ENCODE results near the gene GMEB2.
A peak's percentile ranks its signal among the peaks of the same experiment; 100 is the strongest.
"Not testable (repeated sequence)": the region's sequence is repeated elsewhere in the genome, so short reads cannot be mapped to it uniquely, and the experiment has no call there.

GMEB2 gene

DNA sequence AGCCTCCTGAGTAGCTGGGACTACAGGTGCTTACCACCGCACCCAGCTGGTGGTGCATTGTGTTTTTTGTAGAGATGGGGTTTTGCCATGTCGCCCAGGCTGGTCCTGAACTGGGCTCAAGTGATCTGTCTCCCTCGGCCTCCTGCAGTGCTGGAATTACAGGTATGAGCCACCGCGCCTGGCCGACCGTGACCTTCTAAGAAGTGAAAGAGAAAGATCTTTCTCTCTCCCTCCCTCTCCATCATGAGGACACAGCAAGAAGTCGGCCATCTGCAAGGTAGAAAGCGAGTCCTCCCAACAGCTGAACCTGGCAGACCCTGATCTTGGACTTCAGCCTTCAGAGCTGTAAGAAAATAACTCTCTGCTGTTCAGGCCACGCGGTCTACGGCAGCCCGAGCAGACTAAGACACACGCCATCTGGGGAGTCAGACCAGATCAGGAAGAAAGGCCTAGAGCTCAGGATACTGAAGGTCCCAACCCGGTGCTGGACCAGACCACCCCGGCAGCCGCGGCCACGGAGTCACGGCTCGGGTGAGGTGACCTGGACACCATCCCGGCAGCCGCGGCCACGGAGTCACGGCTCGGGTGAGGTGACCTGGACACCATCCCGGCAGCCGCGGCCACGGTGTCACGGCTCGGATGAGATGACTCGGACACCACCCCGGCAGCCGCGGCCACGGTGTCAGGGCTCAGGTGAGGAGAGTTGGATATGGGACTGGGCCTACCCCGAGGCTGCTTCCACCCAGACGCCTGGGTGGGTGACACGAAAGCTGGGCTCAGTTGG lies 9.6 kb downstream of the GMEB2 start:
- no peaks in the 10 kb centered on the region for H3K9me3 Mint-ChIP-seq
- peaks cover 35% of the 10 kb centered on the region for H3K4me1 Mint-ChIP-seq
- no peak overlapping the region for H3K4me3 Mint-ChIP-seq
- H3K36me3 Mint-ChIP-seq = peaks cover 63% of the 10 kb centered on the region
- H3K27ac Mint-ChIP-seq = peak overlapping the region; percentile 73
- peak; percentile 41 for ATAC-seq
- H3K27me3 Mint-ChIP-seq = no peaks in the 10 kb centered on the region

DNA sequence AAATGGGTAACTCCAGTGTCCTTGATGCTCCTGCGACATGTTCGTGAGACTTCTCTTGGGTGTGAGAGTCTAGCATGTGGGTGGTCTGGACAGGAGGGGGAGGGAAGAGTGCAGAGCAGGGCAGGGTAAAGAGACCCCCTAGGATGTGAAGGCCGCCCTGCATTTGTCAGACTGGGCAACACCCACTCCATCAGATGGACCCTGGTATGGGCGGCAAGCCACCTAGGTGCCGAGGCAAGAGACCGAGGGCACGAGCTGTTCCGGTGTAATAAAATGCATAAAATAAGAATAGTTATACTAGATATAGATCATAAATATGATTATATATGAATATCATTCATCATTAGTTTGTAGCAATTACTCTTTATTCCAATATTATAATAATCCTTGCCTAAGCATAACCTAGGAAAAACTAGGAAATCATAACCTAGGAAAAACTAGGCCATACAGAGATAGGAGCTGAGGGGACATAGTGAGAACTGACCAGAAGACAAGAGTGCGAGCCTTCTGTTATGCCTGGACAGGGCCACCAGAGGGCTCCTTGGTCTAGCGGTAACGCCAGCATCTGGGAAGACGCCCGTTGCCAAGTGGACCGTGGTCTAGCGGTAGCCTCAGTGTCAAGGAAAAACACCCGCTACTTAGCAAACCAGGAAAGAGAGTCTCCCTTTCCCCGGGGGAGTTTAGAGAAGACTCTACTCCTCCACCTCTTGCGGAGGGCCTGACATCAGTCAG lies 12.9 kb downstream of the GMEB2 start:
- peaks cover 17% of the 10 kb centered on the region for H3K4me1 Mint-ChIP-seq
- not testable (repeated sequence) for H3K27me3 Mint-ChIP-seq, H3K9me3 Mint-ChIP-seq, ATAC-seq, H3K4me3 Mint-ChIP-seq
- peak overlapping the region; percentile 40 for H3K27ac Mint-ChIP-seq
- peaks cover 62% of the 10 kb centered on the region for H3K36me3 Mint-ChIP-seq

GRCh38 chr20:63612276-63612931 lies 14.5 kb downstream of the GMEB2 start:
- Mint-ChIP-seq H3K27ac (no peak overlapping the region), H3K36me3 (peaks cover 58% of the 10 kb centered on the region), H3K27me3 (no peaks in the 10 kb centered on the region), H3K4me1 (peaks cover 14% of the 10 kb centered on the region), H3K9me3 (no peaks in the 10 kb centered on the region), H3K4me3 (no peak overlapping the region)
- no peak for ATAC-seq

GRCh38 chr20:63611646-63612045 lies 15.3 kb downstream of the GMEB2 start:
- peaks cover 50% of the 10 kb centered on the region for H3K36me3 Mint-ChIP-seq
- H3K27ac Mint-ChIP-seq = no peak overlapping the region
- peaks cover 11% of the 10 kb centered on the region for H3K4me1 Mint-ChIP-seq
- ATAC-seq = no peak
- H3K9me3 Mint-ChIP-seq = no peaks in the 10 kb centered on the region
- no peaks in the 10 kb centered on the region for H3K27me3 Mint-ChIP-seq
- no peak overlapping the region for H3K4me3 Mint-ChIP-seq

DNA sequence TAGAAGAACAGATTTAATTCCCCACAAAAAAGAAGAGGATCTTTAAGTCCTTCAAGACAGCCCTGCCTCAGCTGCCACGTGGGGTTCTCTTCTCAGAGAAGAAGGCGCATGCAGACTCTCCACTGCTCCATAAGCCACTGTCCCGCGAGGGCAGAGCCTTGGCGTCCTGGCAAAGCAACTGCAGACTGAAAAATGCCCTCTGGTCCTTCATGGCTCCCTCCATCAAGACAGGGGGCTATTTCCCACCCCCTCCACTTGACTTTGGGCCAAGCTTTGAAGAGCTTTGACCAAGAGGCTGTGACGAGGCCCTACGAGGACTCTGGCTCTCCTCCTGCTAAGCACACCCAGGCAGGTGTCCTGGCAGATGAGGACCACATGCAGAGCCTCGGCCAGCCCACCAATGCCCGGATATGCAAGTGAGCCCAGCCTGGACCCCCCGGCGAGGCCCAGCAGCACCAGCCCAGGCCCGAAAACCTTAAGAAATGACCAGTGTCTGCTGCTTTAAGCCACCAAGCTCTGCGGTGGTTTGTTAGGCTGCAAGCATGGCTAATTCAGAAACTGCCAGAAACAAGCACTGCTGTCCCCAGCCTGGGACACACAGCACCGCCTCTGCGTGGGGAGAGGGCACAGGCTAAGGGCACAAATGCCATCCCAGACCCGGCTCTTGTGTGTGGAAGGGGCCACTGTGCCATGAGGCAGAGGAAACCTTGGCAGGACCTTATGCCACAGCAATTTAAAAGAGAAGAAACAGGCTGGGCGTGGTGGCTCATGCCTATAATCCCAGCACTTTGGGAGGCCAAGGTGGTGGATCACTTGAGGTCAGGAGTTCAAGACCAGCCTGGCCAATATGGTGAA lies 16.1 kb downstream of the GMEB2 start:
- peaks cover 14% of the 10 kb centered on the region for H3K4me1 Mint-ChIP-seq
- H3K9me3 Mint-ChIP-seq = no peaks in the 10 kb centered on the region
- H3K36me3 Mint-ChIP-seq = peaks cover 43% of the 10 kb centered on the region
- no peaks in the 10 kb centered on the region for H3K27me3 Mint-ChIP-seq
- ATAC-seq = no peak
- H3K4me3 Mint-ChIP-seq = no peak overlapping the region
- no peak overlapping the region for H3K27ac Mint-ChIP-seq

- no peak for ATAC-seq
- no peak overlapping the region for H3K4me3 Mint-ChIP-seq
- H3K36me3 Mint-ChIP-seq = peaks cover 28% of the 10 kb centered on the region
- H3K9me3 Mint-ChIP-seq = no peaks in the 10 kb centered on the region
- no peaks in the 10 kb centered on the region for H3K27me3 Mint-ChIP-seq
- peaks cover 25% of the 10 kb centered on the region for H3K4me1 Mint-ChIP-seq
- H3K27ac Mint-ChIP-seq = no peak overlapping the region
Observed at GRCh38 chr20:63606686-63607085, 20.2 kb downstream of the GMEB2 start.

DNA sequence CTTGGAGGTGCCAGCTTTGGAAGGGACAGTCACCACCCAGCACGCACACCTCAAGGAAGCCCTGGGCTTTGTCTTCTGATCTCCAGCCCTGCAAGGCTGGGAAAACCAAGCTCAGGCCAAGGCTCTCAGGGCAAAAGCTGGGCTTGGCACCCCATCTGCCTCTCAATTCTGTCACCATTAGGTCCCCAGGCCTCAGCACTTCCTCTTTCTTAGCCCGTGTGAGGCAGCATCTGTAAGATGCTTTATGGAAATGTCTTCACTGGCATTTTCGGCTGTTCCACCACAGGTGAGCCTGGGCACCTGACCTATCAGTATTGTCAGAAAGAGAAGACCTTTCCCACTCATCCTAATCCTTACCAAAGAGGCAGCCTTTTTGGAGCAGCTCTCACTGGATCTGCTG lies 24.6 kb downstream of the GMEB2 start:
- peak; percentile 64 for ATAC-seq
- Mint-ChIP-seq H3K27me3 (no peaks in the 10 kb centered on the region), H3K4me1 (peaks cover 19% of the 10 kb centered on the region), H3K36me3 (peaks cover 39% of the 10 kb centered on the region), H3K27ac (peak overlapping the region; percentile 76), H3K9me3 (no peaks in the 10 kb centered on the region), H3K4me3 (no peak overlapping the region)

GRCh38 chr20:63601679-63602078 lies 25.2 kb downstream of the GMEB2 start:
- H3K9me3 Mint-ChIP-seq, H3K27ac Mint-ChIP-seq, H3K27me3 Mint-ChIP-seq, H3K4me3 Mint-ChIP-seq, ATAC-seq: not testable (repeated sequence)
- peaks cover 15% of the 10 kb centered on the region for H3K4me1 Mint-ChIP-seq
- H3K36me3 Mint-ChIP-seq = peaks cover 40% of the 10 kb centered on the region

- Mint-ChIP-seq H3K27ac (no peak overlapping the region), H3K27me3 (no peaks in the 10 kb centered on the region), H3K36me3 (peaks cover 44% of the 10 kb centered on the region), H3K4me1 (peaks cover 11% of the 10 kb centered on the region), H3K4me3 (no peak overlapping the region), H3K9me3 (no peaks in the 10 kb centered on the region)
- ATAC-seq = no peak
Observed at GRCh38 chr20:63599396-63600050, 27.4 kb downstream of the GMEB2 start.

GRCh38 chr20:63598479-63599395 lies 28.2 kb downstream of the GMEB2 start:
- no peaks in the 10 kb centered on the region for H3K27me3 Mint-ChIP-seq
- peaks cover 40% of the 10 kb centered on the region for H3K36me3 Mint-ChIP-seq
- no peak for ATAC-seq
- H3K27ac Mint-ChIP-seq = no peak overlapping the region
- H3K9me3 Mint-ChIP-seq = no peaks in the 10 kb centered on the region
- no peak overlapping the region for H3K4me3 Mint-ChIP-seq
- H3K4me1 Mint-ChIP-seq = peaks cover 11% of the 10 kb centered on the region

GRCh38 chr20:63597651-63598478 lies 29.0 kb downstream of the GMEB2 start:
- Mint-ChIP-seq H3K27ac (no peak overlapping the region), H3K27me3 (no peaks in the 10 kb centered on the region), H3K4me1 (peaks cover 9% of the 10 kb centered on the region), H3K4me3 (no peak overlapping the region), H3K9me3 (no peaks in the 10 kb centered on the region), H3K36me3 (peaks cover 44% of the 10 kb centered on the region)
- no peak for ATAC-seq

DNA sequence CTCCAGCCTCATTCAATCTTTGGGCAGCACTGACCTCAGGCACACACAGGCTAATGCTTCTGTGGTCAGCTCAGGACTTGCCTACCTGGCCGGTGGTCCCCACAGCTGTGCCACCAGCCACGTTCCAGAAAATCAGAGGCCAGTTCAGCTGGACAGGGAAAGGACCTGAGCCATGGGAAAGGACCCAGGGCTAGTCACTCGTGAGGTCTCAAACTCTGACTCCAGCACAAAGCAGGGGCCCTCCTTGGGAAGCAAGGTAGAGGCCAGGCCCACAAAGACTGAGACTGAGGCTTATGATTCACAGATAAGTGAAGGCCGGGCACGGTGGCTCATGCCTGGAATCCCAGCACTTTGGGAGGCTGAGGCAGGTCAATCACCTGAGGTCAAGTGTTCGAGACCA lies 30.5 kb downstream of the GMEB2 start:
- no peak for ATAC-seq
- no peaks in the 10 kb centered on the region for H3K4me1 Mint-ChIP-seq
- H3K27ac Mint-ChIP-seq = no peak overlapping the region
- H3K9me3 Mint-ChIP-seq = no peaks in the 10 kb centered on the region
- no peaks in the 10 kb centered on the region for H3K27me3 Mint-ChIP-seq
- H3K4me3 Mint-ChIP-seq = no peak overlapping the region
- peaks cover 42% of the 10 kb centered on the region for H3K36me3 Mint-ChIP-seq
